ENCODE data around the gene DIO3.

The DIO3 gene

GRCh38 chr14:101540481-101541462 lies 20.5 kb upstream of the DIO3 start:
- DNase-seq (ENCODE audit: low read depth in 2 of 2): no peak

GRCh38 chr14:101542391-101542790 lies 18.9 kb upstream of the DIO3 start:
- H3K4me3 ChIP-seq (replicated peaks in 1 of 2; ENCODE audit: low read depth in 2 of 2, low read length in 2 of 2): no peak overlapping the region
- no peak for TF ChIP-seq CTCF (IDR thresholded peaks at IDR 0.05; ENCODE audit: low read depth, low read length)
- no peak for DNase-seq (ENCODE audit: low read depth in 2 of 2)

More at GRCh38 chr14:101540481-101541462, 20.5 kb upstream of the DIO3 start:
- H3K4me3 ChIP-seq (replicated peaks in 1 of 2; ENCODE audit: low read depth in 2 of 2, low read length in 2 of 2): no peak overlapping the region
- TF ChIP-seq CTCF (IDR thresholded peaks at IDR 0.05; ENCODE audit: low read depth, low read length): no peak

GRCh38 chr14:101543814-101544213 lies 17.5 kb upstream of the DIO3 start:
- no peak overlapping the region for H3K4me3 ChIP-seq (replicated peaks in 1 of 2; ENCODE audit: low read depth in 2 of 2, low read length in 2 of 2)
- no peak for TF ChIP-seq CTCF (IDR thresholded peaks at IDR 0.05; ENCODE audit: low read depth, low read length)
- no peak for DNase-seq (ENCODE audit: low read depth in 2 of 2)

- DNase-seq (ENCODE audit: low read depth in 2 of 2): no peak
- no peak for TF ChIP-seq CTCF (IDR thresholded peaks at IDR 0.05; ENCODE audit: low read depth, low read length)
- H3K4me3 ChIP-seq (replicated peaks in 1 of 2; ENCODE audit: low read depth in 2 of 2, low read length in 2 of 2): no peak overlapping the region
These were observed 16.7 kb upstream of the DIO3 start for GRCh38 chr14:101544550-101544949.

- DNase-seq (ENCODE audit: low read depth in 2 of 2): no peak
- no peak for TF ChIP-seq CTCF (IDR thresholded peaks at IDR 0.05; ENCODE audit: low read depth, low read length)
- H3K4me3 ChIP-seq (replicated peaks in 1 of 2; ENCODE audit: low read depth in 2 of 2, low read length in 2 of 2): no peak overlapping the region
These were observed 14.6 kb upstream of the DIO3 start for GRCh38 chr14:101546706-101547105.

- H3K4me3 ChIP-seq (replicated peaks in 1 of 2; ENCODE audit: low read depth in 2 of 2, low read length in 2 of 2): no peak overlapping the region
- TF ChIP-seq CTCF (IDR thresholded peaks at IDR 0.05; ENCODE audit: low read depth, low read length): no peak
- DNase-seq (ENCODE audit: low read depth in 2 of 2): no peak
These were observed 14.1 kb upstream of the DIO3 start for GRCh38 chr14:101547107-101547738.

All from cardiac fibroblast (primary cell).